B cell (primary cell): ENCODE measurements around the gene DHRS4.
"Not testable (repeated sequence)": the region's sequence is repeated elsewhere in the genome, so short reads cannot be mapped to it uniquely, and the experiment has no call there.

ENCODE experiments used
- EZH2 ChIP-seq: IDR thresholded peaks from 2 replicates; pipeline ENCODE4 v1.6.1; 2012; ENCODE audit warnings: borderline replicate concordance, low read depth, mild to moderate bottlenecking, moderate library complexity, low read length; ENCODE audit not compliant: insufficient read depth, poor library complexity, severe bottlenecking
- TF ChIP-seq, protein P1 (sequence below): fragments of 200-600 bp; IDR thresholded peaks from one replicate; pipeline ENCODE4 v1.8.0; 2022; ENCODE audit warnings: antibody characterized with exemption, mild to moderate bottlenecking

DNA sequence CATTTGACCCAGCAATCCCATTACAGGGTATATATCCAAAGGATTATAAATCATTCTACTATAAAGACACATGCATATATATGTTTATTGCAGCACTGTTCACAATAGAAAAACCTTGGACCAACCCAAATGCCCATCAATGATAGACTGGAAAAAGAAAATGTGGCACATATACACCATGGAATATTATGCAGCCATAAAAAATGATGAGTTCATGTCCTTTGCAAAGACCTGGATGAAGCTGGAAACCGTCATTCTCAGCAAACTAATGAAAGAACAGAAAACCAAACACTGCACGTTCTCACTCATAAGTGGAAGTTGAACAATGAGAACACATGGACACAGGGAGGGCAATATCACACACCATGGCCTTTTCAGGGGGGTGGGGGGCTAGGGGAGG, 4.5 kb upstream of the DHRS4 start:
- TF ChIP-seq, protein P1, sequence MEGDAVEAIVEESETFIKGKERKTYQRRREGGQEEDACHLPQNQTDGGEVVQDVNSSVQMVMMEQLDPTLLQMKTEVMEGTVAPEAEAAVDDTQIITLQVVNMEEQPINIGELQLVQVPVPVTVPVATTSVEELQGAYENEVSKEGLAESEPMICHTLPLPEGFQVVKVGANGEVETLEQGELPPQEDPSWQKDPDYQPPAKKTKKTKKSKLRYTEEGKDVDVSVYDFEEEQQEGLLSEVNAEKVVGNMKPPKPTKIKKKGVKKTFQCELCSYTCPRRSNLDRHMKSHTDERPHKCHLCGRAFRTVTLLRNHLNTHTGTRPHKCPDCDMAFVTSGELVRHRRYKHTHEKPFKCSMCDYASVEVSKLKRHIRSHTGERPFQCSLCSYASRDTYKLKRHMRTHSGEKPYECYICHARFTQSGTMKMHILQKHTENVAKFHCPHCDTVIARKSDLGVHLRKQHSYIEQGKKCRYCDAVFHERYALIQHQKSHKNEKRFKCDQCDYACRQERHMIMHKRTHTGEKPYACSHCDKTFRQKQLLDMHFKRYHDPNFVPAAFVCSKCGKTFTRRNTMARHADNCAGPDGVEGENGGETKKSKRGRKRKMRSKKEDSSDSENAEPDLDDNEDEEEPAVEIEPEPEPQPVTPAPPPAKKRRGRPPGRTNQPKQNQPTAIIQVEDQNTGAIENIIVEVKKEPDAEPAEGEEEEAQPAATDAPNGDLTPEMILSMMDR = not testable (repeated sequence)
- TF ChIP-seq EZH2 = not testable (repeated sequence)
